DND-41 (cell line): ENCODE data around the gene EML6.

Experiments
- EZH2 ChIP-seq: IDR thresholded peaks from 3 replicates; pipeline ENCODE4 v1.6.1; 2012; ENCODE audit warnings: borderline replicate concordance, low read depth, mild to moderate bottlenecking, moderate library complexity, low read length, inconsistent platforms; ENCODE audit not compliant: severe bottlenecking
- TF ChIP-seq, protein P1 (sequence below): IDR thresholded peaks from 2 replicates; pipeline ENCODE4 v1.5.1; 2012; ENCODE audit warnings: borderline replicate concordance, low read length, moderate library complexity, mild to moderate bottlenecking; ENCODE audit not compliant: poor library complexity, severe bottlenecking; ENCODE audit errors: extremely low read depth

- TF ChIP-seq, protein P1, sequence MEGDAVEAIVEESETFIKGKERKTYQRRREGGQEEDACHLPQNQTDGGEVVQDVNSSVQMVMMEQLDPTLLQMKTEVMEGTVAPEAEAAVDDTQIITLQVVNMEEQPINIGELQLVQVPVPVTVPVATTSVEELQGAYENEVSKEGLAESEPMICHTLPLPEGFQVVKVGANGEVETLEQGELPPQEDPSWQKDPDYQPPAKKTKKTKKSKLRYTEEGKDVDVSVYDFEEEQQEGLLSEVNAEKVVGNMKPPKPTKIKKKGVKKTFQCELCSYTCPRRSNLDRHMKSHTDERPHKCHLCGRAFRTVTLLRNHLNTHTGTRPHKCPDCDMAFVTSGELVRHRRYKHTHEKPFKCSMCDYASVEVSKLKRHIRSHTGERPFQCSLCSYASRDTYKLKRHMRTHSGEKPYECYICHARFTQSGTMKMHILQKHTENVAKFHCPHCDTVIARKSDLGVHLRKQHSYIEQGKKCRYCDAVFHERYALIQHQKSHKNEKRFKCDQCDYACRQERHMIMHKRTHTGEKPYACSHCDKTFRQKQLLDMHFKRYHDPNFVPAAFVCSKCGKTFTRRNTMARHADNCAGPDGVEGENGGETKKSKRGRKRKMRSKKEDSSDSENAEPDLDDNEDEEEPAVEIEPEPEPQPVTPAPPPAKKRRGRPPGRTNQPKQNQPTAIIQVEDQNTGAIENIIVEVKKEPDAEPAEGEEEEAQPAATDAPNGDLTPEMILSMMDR, result no peak
- TF ChIP-seq EZH2, result no peak
Measured at GRCh38 chr2:54787755-54788366, 64.4 kb downstream of the EML6 start.
